Activated gamma-delta T cell treated with anti-CD3 and anti-CD28 coated beads, Interleukin-2, amount 50 U/mL, for 16 hours (primary cell): ENCODE results near the gene SSPN.
"Not testable (repeated sequence)": the region's sequence is repeated elsewhere in the genome, so short reads cannot be mapped to it uniquely, and the experiment has no call there.

ENCODE experiments used
- DNase-seq: peaks from one replicate; pipeline ENCODE4 v3.0.0-alpha.2; 2020; ENCODE audit warnings: low read depth

The SSPN gene

DNA sequence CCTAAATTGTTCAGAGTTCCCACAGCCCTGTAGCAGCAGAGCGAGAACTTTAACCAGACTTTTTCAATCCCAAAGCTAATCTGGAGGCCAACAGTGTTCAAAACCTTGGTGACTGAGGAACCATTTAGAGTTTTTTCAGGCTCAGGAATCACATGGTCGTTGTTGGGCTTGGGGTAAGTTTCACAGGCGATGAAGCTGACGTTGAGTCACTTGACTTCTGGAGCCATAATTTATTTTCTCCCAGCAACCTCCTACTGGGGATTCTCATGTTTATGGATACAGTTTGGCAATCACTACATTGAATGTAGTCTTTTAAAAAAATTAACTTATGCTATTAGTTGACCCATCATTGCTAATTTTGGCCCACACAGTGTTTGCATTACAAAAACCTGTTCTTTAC is 34.5 kb downstream of the SSPN start:
- DNase-seq: no peak

DNA sequence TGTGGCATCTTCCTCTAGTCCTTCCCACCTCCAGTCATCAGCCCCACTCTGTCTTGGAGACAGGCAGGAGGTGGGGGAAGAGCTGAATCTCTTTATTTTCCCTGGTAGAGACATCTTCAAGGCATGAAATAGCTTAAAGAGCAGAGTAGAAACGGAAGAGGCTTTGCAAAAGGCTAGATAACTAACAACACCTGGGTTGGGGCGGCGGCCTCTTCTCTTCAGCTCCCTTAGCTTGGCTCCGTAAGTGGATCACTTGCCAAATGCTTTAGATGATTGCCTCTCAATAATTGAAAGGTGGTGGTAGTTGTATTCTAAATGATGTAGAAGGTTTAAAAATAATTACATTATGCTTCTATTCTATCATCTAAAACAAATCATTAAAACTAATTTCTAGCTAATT is 36.1 kb downstream of the SSPN start:
- no peak for DNase-seq

DNA sequence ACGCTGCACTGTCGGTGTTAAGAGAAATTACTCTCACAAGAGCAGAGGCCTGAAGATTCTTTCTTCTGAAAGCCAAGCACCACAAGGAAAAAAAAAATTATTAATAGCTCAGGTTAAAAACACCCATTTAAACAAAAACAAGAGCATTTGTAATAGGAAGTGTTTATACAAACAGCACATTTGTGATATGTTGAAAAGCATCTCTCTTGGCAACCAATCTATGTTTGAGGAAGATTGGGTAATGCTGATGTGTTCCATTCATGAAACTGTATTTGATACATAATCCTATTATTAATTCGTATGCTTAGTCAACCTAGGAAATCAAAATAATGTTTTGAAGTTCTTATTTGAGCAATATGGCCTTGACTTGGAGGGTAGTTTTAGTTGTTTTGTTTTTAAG is 36.5 kb downstream of the SSPN start:
- DNase-seq: no peak

DNA sequence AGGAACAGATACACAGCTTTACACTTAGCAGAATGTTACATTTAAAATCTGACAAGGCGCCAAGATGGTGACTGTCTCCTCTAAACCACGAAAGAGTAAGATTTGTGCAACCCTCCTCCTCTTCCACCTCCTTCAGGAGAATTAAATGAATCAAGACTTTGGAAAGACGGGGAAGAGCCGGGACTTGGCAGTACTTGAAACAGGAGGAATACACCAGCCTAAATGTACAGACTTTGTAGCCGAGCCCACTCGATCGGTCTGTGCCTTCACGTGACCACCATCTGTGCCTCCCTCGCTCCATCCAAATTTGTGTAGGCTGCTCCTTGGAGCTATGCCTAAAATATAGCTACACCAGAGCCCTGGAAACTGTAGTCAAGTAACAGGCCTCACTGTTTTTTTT is 38.3 kb downstream of the SSPN start:
- no peak for DNase-seq

DNA sequence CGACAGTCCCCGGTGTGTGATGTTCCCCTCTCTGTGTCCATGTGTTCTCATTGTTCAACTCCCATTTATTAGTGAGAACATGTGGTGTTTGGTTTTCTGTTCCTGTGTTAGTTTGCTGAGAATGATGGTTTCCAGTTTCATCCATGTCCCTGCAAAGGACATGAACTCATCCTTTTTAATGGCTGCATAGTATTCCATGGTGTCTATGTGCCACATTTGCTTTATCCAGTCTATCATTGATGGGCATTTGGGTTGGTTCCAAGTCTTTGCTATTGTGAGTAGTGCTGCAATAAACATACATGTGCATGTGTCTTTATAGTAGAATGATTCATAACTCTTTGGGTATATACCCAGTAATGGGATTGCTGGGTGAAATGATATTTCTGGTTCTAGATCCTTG is 40.1 kb downstream of the SSPN start:
- DNase-seq: not testable (repeated sequence)

DNA sequence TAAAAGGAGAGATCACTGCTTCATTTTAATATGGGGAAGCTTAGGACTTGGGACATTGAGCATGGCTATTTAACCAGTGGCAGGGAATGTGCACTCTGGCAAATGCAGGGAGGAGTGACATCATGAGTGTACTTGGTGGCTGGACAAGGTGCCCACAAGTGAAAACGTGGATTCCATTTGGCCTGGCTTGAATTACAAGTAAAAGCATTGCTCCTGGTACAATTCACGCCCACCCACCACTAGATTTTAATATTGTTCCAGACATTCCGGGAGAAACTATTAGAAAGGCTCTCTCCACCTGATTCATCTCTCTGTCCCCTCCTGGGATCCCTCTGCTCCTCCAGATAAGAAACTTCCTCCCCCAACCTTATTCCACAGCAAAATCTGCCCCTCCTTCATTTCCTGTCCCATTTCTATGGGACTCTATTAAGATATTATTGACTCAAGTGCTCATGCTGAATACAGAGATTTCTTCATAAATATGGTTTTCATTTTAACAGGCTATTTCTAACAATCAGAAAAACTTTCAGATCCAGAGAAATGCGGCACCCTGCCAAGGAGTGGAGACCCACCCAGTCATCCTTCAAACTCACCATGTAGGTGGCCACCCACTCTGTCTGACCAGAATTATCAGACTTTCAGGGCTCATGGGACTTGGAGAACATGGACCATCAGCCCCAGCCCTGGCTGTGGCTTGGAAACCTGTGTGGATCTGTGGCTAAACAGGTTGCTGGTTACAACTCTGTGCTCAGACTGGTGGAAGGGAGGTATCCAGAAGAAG is 43.2 kb downstream of the SSPN start:
- no peak for DNase-seq

DNA sequence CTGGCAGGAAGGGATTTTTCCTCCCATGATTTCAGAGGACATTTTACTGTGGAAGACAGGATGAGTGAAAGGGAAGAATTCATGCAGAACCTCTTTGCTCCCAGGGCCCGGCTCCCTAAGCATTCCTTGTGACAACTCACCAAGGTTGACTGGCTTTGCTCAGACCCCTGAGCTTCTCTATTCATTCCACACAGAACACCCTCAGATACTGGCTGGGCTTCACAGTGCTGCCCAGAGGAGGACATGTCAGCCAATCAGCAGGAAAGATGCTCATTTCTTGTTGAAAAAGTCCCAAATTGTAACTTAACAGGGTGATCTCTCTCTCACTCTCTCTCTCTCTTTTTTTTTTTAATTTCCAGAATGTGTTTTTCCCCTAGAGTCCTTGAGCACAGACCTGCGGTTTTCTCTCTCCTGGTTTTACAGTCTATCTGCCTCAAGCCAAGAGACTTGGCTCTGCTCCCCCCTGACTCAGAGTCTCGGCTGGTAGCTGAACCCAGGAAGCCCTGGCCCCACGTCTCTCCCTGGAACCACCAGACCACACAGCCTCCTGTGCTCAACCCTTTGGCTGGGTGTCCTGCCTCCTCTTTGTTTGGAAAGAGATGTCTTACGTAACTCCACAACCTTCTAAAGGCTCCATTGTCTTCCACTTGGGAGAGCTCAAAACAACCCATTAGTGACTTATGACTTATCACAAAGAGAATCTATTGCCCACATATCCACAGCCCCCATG is 43.9 kb downstream of the SSPN start:
- DNase-seq: no peak

DNA sequence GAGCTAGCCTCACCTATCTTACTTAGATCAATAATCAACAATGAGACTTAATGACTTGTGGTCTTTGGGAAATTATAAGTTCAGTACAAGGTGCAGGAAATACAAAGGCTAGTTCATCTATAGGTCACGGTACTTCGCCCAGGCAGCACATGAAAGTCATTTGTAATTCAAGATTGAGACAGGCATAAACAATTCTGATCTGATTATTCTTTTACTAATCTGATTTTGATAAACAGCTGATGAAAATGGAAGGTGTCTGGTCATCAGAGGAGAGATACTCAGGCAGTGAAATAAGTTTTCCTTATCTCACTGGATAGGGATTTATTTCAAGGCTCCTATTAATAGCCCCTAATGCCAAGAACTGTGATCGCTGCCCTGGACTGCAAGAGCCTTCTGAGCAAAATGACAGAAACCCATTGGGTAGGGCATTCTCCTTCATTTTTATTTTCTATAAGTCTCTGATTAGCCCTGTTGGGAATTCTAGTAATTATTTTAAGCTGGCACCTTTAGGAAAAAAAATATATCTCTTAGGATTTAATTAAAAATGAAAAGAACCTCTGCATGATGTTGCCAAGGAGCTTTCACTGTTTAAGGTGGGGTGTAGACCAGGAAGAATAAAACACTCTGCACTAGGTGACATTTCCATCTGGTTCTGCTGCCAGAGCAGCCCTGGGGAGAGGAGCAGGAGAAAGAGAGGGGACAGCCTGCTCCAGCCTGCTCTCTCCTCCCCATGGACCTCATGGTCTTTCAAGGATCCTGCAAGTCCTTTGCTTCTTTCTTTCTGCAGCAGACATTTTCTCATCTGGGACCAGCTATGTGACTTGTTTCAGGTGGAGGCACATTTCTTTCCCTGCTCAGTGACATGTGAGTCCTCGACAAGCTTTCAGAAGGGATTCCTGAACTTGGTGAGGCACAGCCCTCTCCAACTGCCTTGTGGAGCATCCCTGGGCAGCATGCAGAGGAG is 44.8 kb downstream of the SSPN start:
- DNase-seq: no peak

DNA sequence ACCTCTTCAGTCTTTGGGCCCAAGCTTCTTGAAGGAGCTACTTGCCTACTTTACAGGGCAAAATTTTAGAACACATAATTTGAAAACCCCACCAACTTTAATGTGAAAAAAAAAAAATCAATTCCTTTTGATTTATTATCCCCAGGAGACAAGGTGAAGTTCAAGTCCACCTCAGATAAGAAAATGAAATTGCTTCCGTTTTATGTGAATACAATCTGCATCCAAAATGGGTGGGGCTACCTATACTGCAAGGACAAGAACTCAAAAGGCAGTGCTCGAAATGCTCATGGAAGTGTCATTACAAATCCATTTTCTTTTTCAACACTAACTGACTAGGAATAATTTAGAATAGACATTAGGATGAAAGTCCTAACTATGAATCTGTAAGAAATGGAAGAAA is 45.7 kb downstream of the SSPN start:
- no peak for DNase-seq

DNA sequence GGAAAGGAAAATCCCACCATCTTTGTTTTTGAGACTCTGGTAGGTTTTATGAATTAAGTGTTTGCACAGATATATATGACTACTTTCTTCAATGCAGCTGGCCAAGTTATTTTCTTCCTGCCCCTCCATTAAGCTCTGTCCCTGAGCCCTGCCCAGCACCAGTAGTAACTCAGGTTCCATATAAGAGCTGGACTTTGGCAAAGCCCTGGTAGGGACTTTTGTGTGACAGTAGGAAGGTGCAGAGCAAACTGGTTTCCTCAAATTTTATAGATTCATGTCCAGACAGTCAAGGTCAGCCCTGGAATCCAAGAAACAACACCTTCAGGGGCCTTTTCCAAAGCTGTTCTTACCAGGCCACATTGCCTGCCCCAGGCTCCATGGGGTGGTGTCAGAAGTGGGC is 47.3 kb downstream of the SSPN start:
- no peak for DNase-seq

DNA sequence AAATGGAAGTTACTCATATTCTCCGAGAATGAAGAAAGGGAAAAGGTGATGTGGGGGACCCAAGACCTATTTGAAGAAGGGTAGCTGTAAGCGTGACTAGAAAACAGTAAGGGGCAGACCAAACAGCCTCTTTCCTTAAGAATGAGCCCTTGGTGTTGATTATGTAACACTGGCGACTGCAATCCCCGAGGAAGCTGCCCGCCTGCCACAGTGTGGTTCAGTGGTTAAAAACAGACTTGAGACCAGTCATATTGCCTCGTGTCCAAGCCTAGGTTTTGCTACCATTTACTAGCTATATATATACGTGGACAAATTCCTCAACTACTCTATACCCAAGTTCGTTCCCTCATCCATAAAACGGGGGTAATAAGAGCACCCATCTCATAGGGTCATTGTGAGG is 49.1 kb downstream of the SSPN start:
- DNase-seq: no peak

DNA sequence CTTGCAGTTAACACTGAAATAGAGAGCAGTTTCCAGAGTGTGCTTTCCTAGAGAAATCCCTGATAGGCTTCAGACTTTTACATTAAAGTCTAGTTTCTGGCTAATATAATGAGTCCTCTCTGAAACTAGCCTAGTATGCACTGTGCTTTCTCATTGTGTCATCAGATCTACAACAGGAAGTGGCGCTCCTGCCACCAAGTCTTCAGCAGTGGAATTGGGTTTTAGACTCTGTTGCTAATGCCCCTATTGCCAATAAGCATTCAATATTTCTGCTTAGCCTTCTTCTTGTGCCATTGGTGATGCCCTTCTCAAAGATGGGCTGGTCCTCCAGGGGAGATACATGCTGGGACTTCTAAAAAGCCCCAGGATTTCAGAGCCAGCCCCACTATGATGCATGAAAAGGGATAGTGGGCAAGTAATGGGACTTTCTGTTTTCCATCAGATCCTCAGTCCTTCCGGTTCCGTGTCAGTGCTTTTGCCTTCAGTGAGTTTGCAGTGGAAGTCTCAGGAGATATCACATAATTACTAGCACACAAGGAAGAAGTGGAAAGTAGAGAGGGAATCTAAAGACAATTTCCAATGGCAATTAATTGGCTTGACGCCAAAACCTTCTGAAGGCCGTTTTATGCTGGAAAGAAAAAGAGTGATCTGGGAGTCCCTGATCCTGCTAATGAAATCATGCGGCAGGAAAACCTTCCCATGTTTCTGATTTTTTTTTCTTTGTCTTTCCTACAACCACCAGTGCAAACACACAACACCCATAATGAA is 50.0 kb downstream of the SSPN start:
- DNase-seq: no peak

DNA sequence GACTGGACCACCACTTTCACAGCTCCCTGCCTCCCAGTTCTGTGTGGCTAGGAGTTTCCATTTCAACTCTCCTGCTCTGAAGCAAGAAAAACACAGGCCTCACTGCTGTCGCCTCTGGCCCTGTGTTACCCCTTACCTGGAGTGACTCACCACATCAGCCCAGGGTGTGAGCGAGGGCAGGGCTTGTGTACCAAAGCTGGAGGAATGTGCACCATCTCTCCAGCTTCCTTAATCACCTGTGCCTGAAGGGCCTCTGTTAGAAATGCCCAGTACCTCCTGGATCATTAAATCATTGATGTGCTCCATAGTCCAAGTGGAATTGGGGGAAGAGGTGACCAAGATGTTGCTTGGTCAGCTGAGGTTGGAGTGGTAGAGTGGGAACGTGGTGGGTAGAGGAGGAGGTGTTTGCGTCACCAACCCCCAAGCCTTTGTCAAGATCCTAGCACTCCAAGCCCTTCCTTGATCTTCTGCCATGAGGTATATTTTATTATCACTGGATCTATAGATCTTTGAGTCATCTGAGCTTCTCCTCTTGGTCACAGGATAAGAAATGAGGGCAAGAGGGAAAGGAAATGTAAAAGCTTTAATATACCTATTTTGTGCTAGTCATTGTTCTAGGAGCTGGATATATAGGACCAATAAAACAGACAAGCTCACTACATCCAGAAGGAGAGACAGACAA is 51.3 kb downstream of the SSPN start:
- DNase-seq: no peak

DNA sequence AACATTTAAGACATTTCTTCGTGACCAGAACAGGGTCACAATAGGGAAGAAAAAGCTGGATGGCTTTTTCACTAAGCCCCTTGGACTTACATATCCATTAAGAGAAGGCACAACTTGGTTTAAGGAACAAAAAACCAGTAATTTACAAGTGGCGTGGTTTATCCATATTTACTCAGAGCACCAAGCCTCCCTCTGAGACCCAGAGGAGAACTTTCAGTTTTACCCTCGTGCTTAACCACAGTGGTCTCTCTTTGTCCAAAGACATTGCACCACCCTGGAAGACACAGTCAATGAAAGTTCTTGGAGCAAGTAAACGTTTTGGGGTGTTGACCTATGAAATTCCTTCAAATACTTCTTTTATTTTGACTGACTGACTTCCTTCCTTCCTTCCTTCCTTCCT is 52.5 kb downstream of the SSPN start:
- no peak for DNase-seq

DNA sequence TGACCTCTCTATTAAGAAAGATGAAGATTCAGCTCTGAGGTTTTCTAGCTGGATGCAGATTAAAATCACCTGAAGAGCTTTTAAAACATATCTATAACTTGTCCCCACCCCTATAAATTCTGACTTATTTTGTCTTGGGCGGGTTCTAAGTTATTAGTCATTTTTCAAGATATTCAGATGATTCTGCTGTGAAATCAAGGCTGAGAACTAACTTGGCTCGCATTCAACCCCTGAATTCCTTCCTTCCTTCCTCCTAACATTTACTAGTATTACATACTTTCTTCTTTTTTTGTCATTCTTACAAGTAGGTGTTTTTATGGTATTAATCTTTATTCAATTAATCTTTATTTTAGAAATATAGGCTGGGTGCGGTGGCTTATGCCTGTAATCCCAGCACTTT is 55.4 kb downstream of the SSPN start:
- DNase-seq: no peak

DNA sequence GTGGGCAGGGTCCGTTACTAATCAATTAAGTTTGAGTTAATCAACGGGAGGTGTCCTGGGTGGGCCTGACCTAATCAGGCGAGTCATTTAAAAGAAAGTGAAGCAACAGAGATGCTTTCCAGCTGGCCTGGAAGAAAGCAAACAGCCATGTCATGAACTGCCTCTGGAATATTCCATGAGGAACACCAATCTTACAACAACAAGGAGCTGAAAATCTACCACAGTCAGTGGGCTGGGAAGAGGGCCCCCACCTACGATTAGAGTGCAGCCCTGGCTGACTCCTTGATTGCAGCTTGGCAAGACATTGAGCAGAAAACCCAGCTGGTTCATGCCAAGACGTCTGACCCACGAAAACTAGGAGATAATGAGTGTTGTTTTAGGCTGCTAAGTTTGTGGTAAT is 56.2 kb downstream of the SSPN start:
- DNase-seq: no peak

DNA sequence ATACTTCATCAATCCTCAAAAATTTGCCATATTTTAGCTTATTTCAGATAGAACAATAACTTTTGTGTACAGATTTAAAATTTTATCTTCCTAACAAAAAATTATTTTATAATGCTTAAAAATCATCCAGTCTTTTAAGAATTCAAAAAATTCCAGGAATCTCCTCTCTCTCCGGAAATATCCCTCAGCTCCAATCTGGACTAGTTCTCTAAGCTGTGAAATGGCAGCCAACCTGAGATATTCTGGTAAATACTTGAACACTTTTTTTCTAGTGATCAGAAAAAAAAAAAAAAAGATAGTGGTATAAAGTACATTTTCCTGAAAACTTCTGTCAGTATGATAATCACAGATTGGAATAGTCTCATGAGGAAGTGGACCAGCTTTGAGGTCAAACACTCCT is 57.6 kb downstream of the SSPN start:
- DNase-seq: no peak

DNA sequence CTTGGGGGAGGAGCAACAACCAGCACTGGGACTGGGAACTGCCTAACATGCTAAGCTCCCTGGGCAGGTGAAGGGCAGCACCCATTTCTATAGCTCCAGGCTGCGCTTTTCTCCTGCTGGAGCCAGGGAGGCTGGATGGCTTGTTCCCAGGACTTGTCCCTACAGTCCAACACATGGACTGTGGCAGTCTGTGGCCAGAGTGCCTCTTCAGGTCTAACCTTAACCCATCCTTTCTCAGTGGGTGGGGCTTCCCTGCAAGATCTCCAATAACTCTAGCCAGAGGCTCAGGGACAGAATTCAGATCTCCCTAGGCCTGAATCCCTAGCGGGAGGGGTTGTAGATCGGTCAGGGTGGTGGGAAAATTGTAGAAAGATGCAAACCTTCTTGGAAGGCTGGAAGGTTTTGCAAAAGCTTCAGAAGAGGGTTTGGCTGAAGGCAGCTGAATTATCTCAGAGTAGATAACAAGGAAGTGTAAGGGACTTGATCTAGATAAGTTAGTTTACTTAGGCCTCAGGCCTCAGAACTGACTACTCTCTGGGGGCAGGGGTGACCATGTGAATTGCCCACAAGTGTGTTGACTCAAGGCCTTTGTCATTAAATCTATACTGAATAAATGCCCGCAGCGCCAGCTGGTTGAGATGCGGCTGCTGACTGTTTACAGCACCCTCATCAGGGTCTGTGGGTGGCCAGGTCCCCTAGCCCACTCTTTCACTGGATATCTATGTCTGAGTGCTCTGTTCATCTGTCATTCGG is 60.7 kb downstream of the SSPN start:
- no peak for DNase-seq

DNA sequence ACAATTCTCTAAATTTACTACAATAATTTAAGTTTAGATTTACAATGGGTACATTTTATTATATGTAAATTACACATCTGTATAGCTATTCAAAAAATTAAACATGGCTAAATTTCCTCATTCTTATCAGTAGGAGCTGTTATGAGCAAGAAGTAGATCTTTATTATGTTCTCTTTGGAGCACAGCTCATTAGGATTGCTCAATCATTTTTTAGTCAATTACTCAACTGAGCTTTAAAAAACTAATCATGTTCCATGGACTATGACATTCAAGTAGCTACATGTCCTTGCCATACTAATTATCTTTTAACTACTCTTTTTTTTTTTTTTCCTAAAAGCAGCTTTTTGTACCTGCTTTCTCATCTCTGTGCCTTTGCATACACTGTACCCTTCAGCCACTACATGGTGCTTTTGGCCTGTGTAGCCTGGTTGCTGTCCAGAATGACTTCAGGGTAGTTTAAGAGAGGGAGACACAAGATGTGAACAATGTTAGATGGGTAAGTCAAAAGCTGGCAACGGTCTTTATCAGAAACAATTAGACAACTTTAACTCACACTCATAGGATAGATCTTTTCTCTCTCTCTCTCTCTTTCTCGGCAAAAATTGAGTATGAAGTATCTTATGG is 69.0 kb downstream of the SSPN start:
- DNase-seq: no peak

DNA sequence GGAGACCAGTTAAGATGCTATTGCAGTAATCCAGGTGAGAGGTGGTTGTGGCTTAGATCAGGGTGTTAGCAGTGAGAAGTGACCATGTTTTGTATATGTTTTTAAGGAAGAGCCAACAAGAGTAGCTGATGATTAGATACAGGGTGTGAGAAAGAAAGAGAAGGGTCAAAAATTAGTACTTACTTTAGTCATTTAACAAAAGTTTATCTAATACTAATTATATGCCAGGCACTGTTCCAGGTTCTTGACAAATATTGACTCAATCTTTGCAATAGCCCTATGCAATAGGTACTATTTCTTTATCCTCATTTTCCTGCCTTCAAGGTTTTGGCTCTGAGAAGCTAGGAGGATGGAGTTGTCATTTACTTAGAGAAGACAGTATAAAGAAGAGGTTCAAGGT is 70.2 kb downstream of the SSPN start:
- DNase-seq: no peak
